Ishikawa (cell line): ENCODE measurements around the gene NCKAP5L.

ENCODE experiments used
- CEBPB ChIP-seq: IDR thresholded peaks from 2 replicates; pipeline ENCODE4 v1.6.1; 2012
- CREB1 ChIP-seq: IDR thresholded peaks from 2 replicates; pipeline ENCODE4 v1.6.1; 2012; ENCODE audit warnings: low read depth
- EGR1 ChIP-seq: IDR thresholded peaks from 2 replicates; pipeline ENCODE4 v1.6.1; 2012
- EP300 ChIP-seq: IDR thresholded peaks from 2 replicates; pipeline ENCODE4 v1.6.1; 2012; ENCODE audit warnings: borderline replicate concordance
- FOXM1 ChIP-seq: IDR thresholded peaks from 2 replicates; pipeline ENCODE4 v1.6.1; 2012; ENCODE audit warnings: low read depth, borderline replicate concordance
- MAX ChIP-seq: IDR thresholded peaks from 2 replicates; pipeline ENCODE4 v1.6.1; 2012
- NFIC ChIP-seq: IDR thresholded peaks from 2 replicates; pipeline ENCODE4 v1.6.1; 2012
- RAD21 ChIP-seq: IDR thresholded peaks from 2 replicates; pipeline ENCODE4 v1.6.1; 2012; ENCODE audit warnings: low read depth
- REST ChIP-seq: IDR thresholded peaks from 2 replicates; pipeline ENCODE4 v1.6.1; 2012; ENCODE audit warnings: low read depth, mild to moderate bottlenecking
- TAF1 ChIP-seq: IDR thresholded peaks from 2 replicates; pipeline ENCODE4 v1.6.1; 2012; ENCODE audit warnings: low read depth, mild to moderate bottlenecking
- TCF12 ChIP-seq: IDR thresholded peaks from 2 replicates; pipeline ENCODE4 v1.6.1; 2012; ENCODE audit warnings: low read depth
- TEAD4 ChIP-seq: IDR thresholded peaks from 2 replicates; pipeline ENCODE4 v1.6.1; 2012
- USF1 ChIP-seq: IDR thresholded peaks from 2 replicates; pipeline ENCODE4 v1.6.1; 2012
- YY1 ChIP-seq: IDR thresholded peaks from 2 replicates; pipeline ENCODE4 v1.6.1; 2012; ENCODE audit warnings: low read depth
- ZBTB7A ChIP-seq: IDR thresholded peaks from 2 replicates; pipeline ENCODE4 v1.6.1; 2012; ENCODE audit warnings: low read depth

NCKAP5L gene

GRCh38 chr12:49828133-49829091 is at the start of gene NCKAP5L:
TSS of gene NCKAP5L (minus strand) at chr12:49828413. CDS start at chr12:49804044, 24,369 bp downstream.
- peak; percentile 44; the same call in 1 of the 2 replicates for TF ChIP-seq FOXM1
- 0 out of 2 replicates have a peak, but pooled peaks have one; percentile 5 for TF ChIP-seq TEAD4
- no peak for TF ChIP-seq CEBPB
- peak; percentile 84 for TF ChIP-seq TAF1
- peak; percentile 37; the same call in 1 of the 2 replicates for TF ChIP-seq CREB1
- peak; percentile 73 for TF ChIP-seq TCF12
- no peak for TF ChIP-seq REST
- TF ChIP-seq YY1, result peak; percentile 58; the same call in 1 of the 2 replicates
- peak; percentile 23; the same call in 1 of the 2 replicates for TF ChIP-seq USF1
- peak; percentile 92 for TF ChIP-seq EGR1
- TF ChIP-seq ZBTB7A, result peak; percentile 36
- no peak for TF ChIP-seq NFIC
- no peak for TF ChIP-seq RAD21
- TF ChIP-seq EP300, result peak; percentile 48; the same call in 1 of the 2 replicates
- peak; percentile 96 for TF ChIP-seq MAX

- no peak for TF ChIP-seq MAX
- TF ChIP-seq USF1, result no peak
- TF ChIP-seq EP300, result no peak
- TF ChIP-seq EGR1, result no peak
- TF ChIP-seq NFIC, result no peak
- no peak for TF ChIP-seq REST
- no peak for TF ChIP-seq ZBTB7A
- TF ChIP-seq FOXM1, result no peak
- no peak for TF ChIP-seq TEAD4
- TF ChIP-seq TCF12, result no peak
Measured at GRCh38 chr12:49877066-49877465, 48.9 kb upstream of the NCKAP5L start.

GRCh38 chr12:49876070-49876469 is 47.9 kb upstream of the NCKAP5L start:
- TF ChIP-seq FOXM1, result no peak
- no peak for TF ChIP-seq TCF12
- no peak for TF ChIP-seq TEAD4
- TF ChIP-seq EP300, result no peak
- no peak for TF ChIP-seq CEBPB

- TF ChIP-seq TCF12, result no peak
- no peak for TF ChIP-seq YY1
- TF ChIP-seq CREB1, result no peak
- no peak for TF ChIP-seq MAX
- TF ChIP-seq TAF1, result no peak
- no peak for TF ChIP-seq FOXM1
- no peak for TF ChIP-seq NFIC
- TF ChIP-seq USF1, result no peak
Measured at GRCh38 chr12:49875115-49875720, 47.0 kb upstream of the NCKAP5L start.
